ENCODE data around the gene TMEM108.

Gene TMEM108

GRCh38 chr3:133055339-133055738 is 17.1 kb downstream of the TMEM108 start:
- DNase-seq = no peak

GRCh38 chr3:133058243-133058642 is 20.1 kb downstream of the TMEM108 start:
- DNase-seq = no peak

- DNase-seq = no peak
Measured at GRCh38 chr3:133058831-133059230, 20.6 kb downstream of the TMEM108 start.

GRCh38 chr3:133065193-133065961 is 27.2 kb downstream of the TMEM108 start:
- DNase-seq = no peak

GRCh38 chr3:133066026-133066425 is 27.8 kb downstream of the TMEM108 start:
- DNase-seq = no peak

GRCh38 chr3:133069556-133070286 is 31.5 kb downstream of the TMEM108 start:
- DNase-seq = no peak

GRCh38 chr3:133074977-133075376 is 36.8 kb downstream of the TMEM108 start:
- no peak for DNase-seq

GRCh38 chr3:133077688-133078087 is 39.5 kb downstream of the TMEM108 start:
- DNase-seq = no peak

GRCh38 chr3:133079621-133080020 is 41.4 kb downstream of the TMEM108 start:
- no peak for DNase-seq

- DNase-seq = no peak
Measured at GRCh38 chr3:133081016-133081415, 42.8 kb downstream of the TMEM108 start.

- DNase-seq = no peak
Measured at GRCh38 chr3:133083395-133083794, 45.2 kb downstream of the TMEM108 start.

- no peak for DNase-seq
Measured at GRCh38 chr3:133089906-133090485, 51.8 kb downstream of the TMEM108 start.

- no peak for DNase-seq
Measured at GRCh38 chr3:133092681-133093080, 54.5 kb downstream of the TMEM108 start.

- DNase-seq = no peak
Measured at GRCh38 chr3:133093366-133093765, 55.2 kb downstream of the TMEM108 start.

- DNase-seq = no peak
Measured at GRCh38 chr3:133096900-133097613, 58.9 kb downstream of the TMEM108 start.

- no peak for DNase-seq
Measured at GRCh38 chr3:133103706-133104105, 65.5 kb downstream of the TMEM108 start.

GRCh38 chr3:133106169-133106568 is 68.0 kb downstream of the TMEM108 start:
- no peak for DNase-seq

- no peak for DNase-seq
Measured at GRCh38 chr3:133112666-133113065, 74.5 kb downstream of the TMEM108 start.

GRCh38 chr3:133113526-133113925 is 75.3 kb downstream of the TMEM108 start:
- DNase-seq = no peak

GRCh38 chr3:133113927-133114597 is 75.9 kb downstream of the TMEM108 start:
- DNase-seq = no peak

- no peak for DNase-seq
Measured at GRCh38 chr3:133115176-133115575, 77.0 kb downstream of the TMEM108 start.

- no peak for DNase-seq
Measured at GRCh38 chr3:133117342-133117741, 79.2 kb downstream of the TMEM108 start.

GRCh38 chr3:133119176-133119575 is 81.0 kb downstream of the TMEM108 start:
- no peak for DNase-seq

Data from T-helper 1 cell (primary cell).